GM23248 (cell line): ENCODE results near the gene CRY1. TPM values are rescaled to one million over a fixed set of nuclear protein-coding genes. Genes with fewer than 3 reads are reported as not detected.

ENCODE experiments used
- DNase-seq: peaks from one replicate; pipeline ENCODE4 v3.0.0-alpha.2; 2015
- H2AFZ ChIP-seq: fragments of 200-600 bp; sonication (generic); 2 replicates; pipeline ENCODE4 v1.6.1; 2016; ENCODE audit warnings: antibody characterized with exemption
- H3F3A ChIP-seq: fragments of 200-600 bp; sonication (generic); 2 replicates; pipeline ENCODE4 v1.6.1; 2016; ENCODE audit warnings: mild to moderate bottlenecking, antibody characterized with exemption, mixed run types; ENCODE audit not compliant: insufficient read depth
- H3K27ac ChIP-seq: fragments of 200-600 bp; sonication (generic); 2 replicates; pipeline ENCODE4 v1.5.1; 2016; ENCODE audit warnings: mild to moderate bottlenecking
- H3K27me3 ChIP-seq: fragments of 200-600 bp; sonication (generic); replicated peaks from 2 replicates; pipeline ENCODE4 v1.6.1; 2016; ENCODE audit warnings: mild to moderate bottlenecking; ENCODE audit not compliant: insufficient read depth
- H3K36me3 ChIP-seq: fragments of 200-600 bp; sonication (generic); 2 replicates; pipeline ENCODE4 v1.6.1; 2016; ENCODE audit warnings: low read depth, mild to moderate bottlenecking
- H3K4me1 ChIP-seq: fragments of 200-600 bp; sonication (generic); 2 replicates; pipeline ENCODE4 v1.6.1; 2016; ENCODE audit warnings: mild to moderate bottlenecking; ENCODE audit not compliant: insufficient read depth
- H3K4me2 ChIP-seq: fragments of 200-600 bp; sonication (generic); one replicate; pipeline ENCODE4 v1.6.1; 2016; ENCODE audit warnings: mild to moderate bottlenecking; ENCODE audit not compliant: unreplicated experiment
- H3K4me3 ChIP-seq: fragments of 200-600 bp; sonication (generic); 2 replicates; pipeline ENCODE4 v1.5.1; 2016; ENCODE audit warnings: mild to moderate bottlenecking
- H3K79me2 ChIP-seq: fragments of 200-600 bp; sonication (generic); 2 replicates; pipeline ENCODE4 v1.6.1; 2016; ENCODE audit warnings: mild to moderate bottlenecking; ENCODE audit not compliant: insufficient read depth
- H3K9ac ChIP-seq: fragments of 200-600 bp; sonication (generic); 2 replicates; pipeline ENCODE4 v1.6.1; 2016; ENCODE audit warnings: mild to moderate bottlenecking
- H3K9me2 ChIP-seq: fragments of 200-600 bp; sonication (generic); 2 replicates; pipeline ENCODE4 v1.6.1; 2016; ENCODE audit warnings: mixed run types, mild to moderate bottlenecking, moderate library complexity; ENCODE audit not compliant: insufficient read depth
- H3K9me3 ChIP-seq: fragments of 200-600 bp; sonication (generic); one replicate; pipeline ENCODE4 v1.6.1; 2017; ENCODE audit warnings: low read depth
- H4K20me1 ChIP-seq: fragments of 200-600 bp; sonication (generic); 2 replicates; pipeline ENCODE4 v1.6.0; 2016; ENCODE audit not compliant: insufficient read depth
- EZH2 ChIP-seq: fragments of 200-600 bp; sonication (generic); IDR thresholded peaks from 2 replicates; pipeline ENCODE4 v1.6.1; 2018; ENCODE audit warnings: antibody characterized with exemption, mild to moderate bottlenecking; ENCODE audit not compliant: insufficient read depth, poor library complexity, severe bottlenecking
- EZH2phosphoT487 ChIP-seq: fragments of 200-600 bp; sonication (generic); IDR thresholded peaks from 2 replicates; pipeline ENCODE4 v1.6.1; 2018; ENCODE audit warnings: antibody characterized with exemption, moderate library complexity, mild to moderate bottlenecking, low read depth; ENCODE audit not compliant: insufficient read depth
- WGBS, 2 experiments: methylation state at CpG; one replicate each; pipeline ENCODE4 v1.1.6; 2015 to 2017; ENCODE audit warnings: low lambda C conversion rate in 2 of 2, low coverage in 1 of 2; ENCODE audit errors: missing lambda C conversion rate in 2 of 2; 5-methylcytosine and 5-hydroxymethylcytosine counted together
- in situ Hi-C: fragments of 300-500 bp; cut with MboI; formaldehyde crosslinking; loops from 2 replicates; pipeline ENCODE4 v1.15.0; 2020
- polyA plus RNA-seq: library from polyadenylated mRNA; unstranded; fragments of >200 nt; fragmentation: Nextera tagmentation; extraction: Ambion mirVana; gene quantifications from 2 replicates; pipeline ENCODE4 v1.2.1, GENCODE V29; 2016
- total RNA-seq: library from RNA; depleted of rRNA; stranded (reverse); fragments of >200 nt; shearing (Covaris generic); gene quantifications from 2 replicates; pipeline ENCODE4 v1.2.3, GENCODE V29; 2014

CRY1 gene
- total and polyA plus RNA-seq, 2 experiments from 2014 or later = 13.6 to 14.8 TPM

DNA sequence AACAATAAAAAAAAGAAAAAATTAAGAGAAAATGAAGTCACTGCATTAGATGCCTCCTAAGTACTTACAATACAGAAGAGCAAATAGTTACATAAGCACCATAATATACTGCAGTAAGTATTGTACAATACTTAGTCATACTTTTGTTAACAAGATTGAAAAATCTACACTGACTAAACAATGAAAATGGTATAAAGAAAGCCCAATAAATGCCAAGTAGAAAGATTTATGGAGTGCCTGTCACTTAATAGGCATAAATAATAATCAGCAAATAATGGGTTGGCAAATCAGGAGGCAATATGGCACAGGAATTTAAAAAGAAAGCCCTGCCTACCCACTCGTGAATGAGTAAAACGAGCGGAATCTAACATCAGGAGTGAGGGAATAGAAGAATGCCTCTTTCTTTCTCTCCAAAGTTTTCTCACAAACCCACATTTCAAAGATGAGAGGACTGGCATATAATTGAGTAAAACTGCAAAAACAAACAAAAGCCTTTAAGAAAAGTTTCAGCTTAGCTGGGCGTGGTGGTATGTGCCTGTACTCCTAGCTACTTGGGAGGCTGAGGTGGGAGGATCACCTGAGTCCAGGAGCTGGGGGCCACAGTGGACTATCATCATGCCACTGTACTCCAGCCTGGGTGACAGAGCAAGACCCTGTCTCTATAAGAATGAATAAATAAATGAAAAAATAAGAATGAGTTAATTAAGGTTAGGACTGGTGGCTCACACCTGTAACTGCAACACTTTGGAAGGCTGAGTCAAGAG lies 36.1 kb downstream of the CRY1 start:
- peaks cover 11% of the 10 kb centered on the region for H3K4me1 ChIP-seq
- no peaks in the 10 kb centered on the region for H3K36me3 ChIP-seq
- H2AFZ ChIP-seq = peak overlapping the region; percentile 1; the same call in 1 of the 2 replicates
- H3K4me3 ChIP-seq = peak overlapping the region; percentile 6; the same call in 1 of the 2 replicates
- TF ChIP-seq EZH2phosphoT487 = no peak
- H3K9me3 ChIP-seq = no peaks in the 10 kb centered on the region
- H3K9ac ChIP-seq = no peak overlapping the region
- H3K4me2 ChIP-seq = peak overlapping the region; percentile 56
- 49 to 54% methylated on average over 4 of the region's 4 CpGs for WGBS, 2 experiments
- DNase-seq = peak; percentile 59
- H3K79me2 ChIP-seq = peaks cover 22% of the 10 kb centered on the region
- no peaks in the 10 kb centered on the region for H3K9me2 ChIP-seq
- H3F3A ChIP-seq = peaks cover 10% of the 10 kb centered on the region; the same call in 1 of the 2 replicates
- peak overlapping the region; percentile 31 for H3K27ac ChIP-seq
- H4K20me1 ChIP-seq = no peaks in the 10 kb centered on the region
- H3K27me3 ChIP-seq = no peaks in the 10 kb centered on the region
- in situ Hi-C loops = no loop called here

DNA sequence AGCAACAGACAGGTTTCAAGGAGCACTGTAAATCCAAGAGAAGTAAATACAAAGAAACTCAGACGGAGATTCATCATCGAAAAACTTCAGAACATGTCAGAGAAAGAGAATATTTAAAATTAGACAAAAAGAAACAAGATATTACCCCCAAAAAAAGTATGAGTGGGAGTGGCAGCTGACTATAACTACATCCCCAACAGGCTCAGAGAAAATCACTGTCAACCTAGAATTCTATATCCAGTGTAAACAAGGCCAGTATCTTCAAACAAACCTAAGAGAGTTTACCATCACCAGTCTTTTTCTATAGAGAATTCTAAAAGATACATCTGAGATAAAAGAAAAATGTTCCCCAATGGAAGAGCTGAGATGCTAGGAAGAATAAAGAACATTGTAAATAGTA lies 39.6 kb downstream of the CRY1 start:
- no peak for DNase-seq
- Histone ChIP-seq H3K4me3 (no peak overlapping the region), H4K20me1 (no peaks in the 10 kb centered on the region), H3K4me2 (no peak overlapping the region), H3K9me3 (no peaks in the 10 kb centered on the region), H3K27ac (no peak overlapping the region), H3K4me1 (peaks cover 11% of the 10 kb centered on the region), H3K9ac (no peak overlapping the region), H3K36me3 (no peaks in the 10 kb centered on the region), H2AFZ (no peak overlapping the region), H3K9me2 (no peaks in the 10 kb centered on the region), H3K79me2 (peaks cover 18% of the 10 kb centered on the region; the same call in 1 of the 2 replicates), H3K27me3 (no peaks in the 10 kb centered on the region), H3F3A (peaks cover 10% of the 10 kb centered on the region; the same call in 1 of the 2 replicates)
- 87 to 95% methylated on average over 2 of the region's 2 CpGs for WGBS, 2 experiments
- TF ChIP-seq EZH2 (no peak), EZH2phosphoT487 (no peak)
- in situ Hi-C loops = no loop called here

DNA sequence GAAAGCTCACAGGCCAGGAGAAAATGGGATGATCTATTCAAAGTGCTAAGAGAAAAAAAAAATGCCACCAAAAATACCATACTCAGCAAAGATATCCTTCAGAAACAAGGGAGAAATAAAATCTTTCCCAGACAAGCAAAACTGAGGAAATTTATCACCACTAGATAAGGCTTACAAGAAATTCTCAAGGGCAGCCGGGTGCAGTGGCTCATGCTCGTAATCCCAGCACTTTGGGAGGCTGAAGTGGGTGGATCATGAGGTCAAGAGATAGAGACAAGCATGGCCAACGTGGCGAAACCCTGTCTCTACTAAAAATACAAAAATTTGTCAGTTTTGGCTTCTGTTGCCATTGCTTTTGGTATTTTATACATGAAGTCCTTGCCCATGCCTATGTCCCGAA lies 48.2 kb downstream of the CRY1 start:
- Histone ChIP-seq H3K4me2 (no peak overlapping the region), H3K9me2 (no peaks in the 10 kb centered on the region), H3K79me2 (0 out of 2 replicates have a peak, but pooled peaks cover 5% of the 10 kb centered on the region), H3K4me3 (no peak overlapping the region), H2AFZ (no peak overlapping the region), H3K27me3 (no peaks in the 10 kb centered on the region), H4K20me1 (no peaks in the 10 kb centered on the region), H3K9ac (no peak overlapping the region), H3K27ac (no peak overlapping the region), H3K9me3 (no peaks in the 10 kb centered on the region), H3K36me3 (no peaks in the 10 kb centered on the region), H3K4me1 (no peaks in the 10 kb centered on the region), H3F3A (no peaks in the 10 kb centered on the region)
- WGBS, 2 experiments = 93 to 94% methylated on average over 5 of the region's 5 CpGs
- no peak for TF ChIP-seq EZH2phosphoT487
- TF ChIP-seq EZH2 = no peak
- DNase-seq = no peak
- in situ Hi-C loops = no loop called here

DNA sequence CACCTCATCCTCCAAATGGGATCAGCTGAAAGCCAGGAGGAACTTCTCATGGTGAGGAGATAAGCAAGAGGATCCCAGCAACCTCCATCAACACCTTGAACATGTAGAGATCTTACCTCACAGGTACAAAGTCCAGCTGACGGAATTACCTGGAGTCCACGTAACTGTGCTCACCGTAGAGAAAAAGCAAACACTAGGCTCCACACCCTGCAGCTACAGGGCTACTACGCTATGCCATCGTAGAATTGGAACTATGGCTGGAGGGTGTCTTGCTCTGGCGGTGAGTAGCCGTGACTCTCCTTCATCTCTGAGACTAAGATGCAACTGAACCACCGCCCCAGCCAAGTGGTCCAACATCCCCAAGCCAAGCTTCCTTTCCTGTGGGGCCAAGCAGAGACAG lies 50.5 kb downstream of the CRY1 start:
- WGBS, 2 experiments = 90 to 94% methylated on average over 8 of the region's 8 CpGs
- Histone ChIP-seq H3K79me2 (0 out of 2 replicates have a peak, but pooled peaks cover 5% of the 10 kb centered on the region), H3K9me3 (no peaks in the 10 kb centered on the region), H3K4me1 (no peaks in the 10 kb centered on the region), H3K9ac (no peak overlapping the region), H3K9me2 (no peaks in the 10 kb centered on the region), H3K4me2 (no peak overlapping the region), H3K27ac (no peak overlapping the region), H3K4me3 (no peak overlapping the region), H3F3A (no peaks in the 10 kb centered on the region), H2AFZ (no peak overlapping the region), H4K20me1 (no peaks in the 10 kb centered on the region), H3K27me3 (no peaks in the 10 kb centered on the region), H3K36me3 (no peaks in the 10 kb centered on the region)
- no peak for DNase-seq
- no peak for TF ChIP-seq EZH2phosphoT487
- no peak for TF ChIP-seq EZH2
- in situ Hi-C loops = no loop called here
